ENCODE results near the gene SWSAP1. TPM values are rescaled to one million over a fixed set of nuclear protein-coding genes. Genes with fewer than 3 reads are reported as not detected.
A peak's percentile ranks its signal among the peaks of the same experiment; 100 is the strongest.

The SWSAP1 gene
- total and polyA plus RNA-seq, 9 of the 15 experiments (the other 6 are each of a cell fraction or from before 2014, with no cell fraction given), result 0.18 to 2.8 (median 1.7) TPM

GRCh38 chr19:11339254-11340098, 35.0 kb upstream of the SWSAP1 start, which contains the start of gene RAB3D:
TSS of gene RAB3D (minus strand) at chr19:11339657. CDS start at chr19:11337399, 2,258 bp downstream.
- intact Hi-C loops (cut with micrococcal nuclease) (no loop called here), in situ Hi-C loops (cut with MboI) (no loop called here)
- Histone ChIP-seq H3K27me3 (ENCODE audit: control insufficient read depth in 2 of 2, insufficient read depth in 2 of 2, low read length in 2 of 2) (no peaks in the 10 kb centered on the region), H3K79me2 (ENCODE audit: control insufficient read depth, insufficient read depth, low read length) (no peaks in the 10 kb centered on the region), H3K9ac (ENCODE audit: insufficient read depth in 1 of 2, low read depth in 2 of 2, low read length in 2 of 2) (peak within 1 kb of the TSS in 1 of 2 experiments; percentile 84; a peak in 2 of 4 replicates), H3K4me2 (ENCODE audit: insufficient read depth, low read length) (peak within 1 kb of the TSS; percentile 88), H3K27ac (ENCODE audit: extremely low read depth, low read depth, low read length) (no peak within 1 kb of the TSS; the same call in 2 of the 3 replicates), H3K9me3 (replicated peaks; ENCODE audit: control insufficient read depth, insufficient read depth, low read depth, low read length) (peaks cover 5% of the 10 kb centered on the region; the same call in 1 of the 2 replicates), H4K20me1 (replicated peaks; ENCODE audit: control insufficient read depth, insufficient read depth, low read length) (no peaks in the 10 kb centered on the region), H3K4me1 (replicated peaks in 1 of 2; ENCODE audit: control insufficient read depth in 2 of 2, insufficient read depth in 2 of 2, low read length in 2 of 2) (peaks cover 11 to 37% of the 10 kb centered on the region in 2 experiments; a peak in 4 of 5 replicates), H3K4me3 (peak within 1 kb of the TSS; percentile 40), H2AFZ (ENCODE audit: low read depth, low read length) (peak within 1 kb of the TSS; percentile 85), H3K9me1 (ENCODE audit: control insufficient read depth, insufficient read depth, low read length) (no peaks in the 10 kb centered on the region), H3K36me3 (ENCODE audit: control insufficient read depth, insufficient read depth, low read length) (no peaks in the 10 kb centered on the region)
- ChIA-PET CTCF (ENCODE audit: low intra/inter-chr PET ratio) (no interaction called here), POLR2A (interaction anchor here (0.6 to 1.4 kb wide), 5 partner anchors 10 to 214 kb away, joined by 3 to 5 read pairs (median 3); partner anchors contain the start of gene SWSAP1)
- peak; percentile 99 for ATAC-seq
- no TSS peak for BruUV-seq (replicated peaks)
- WGBS (ENCODE audit: insufficient coverage, low coverage, missing lambda C conversion rate), result 9% methylated on average over 31 of the region's 53 CpGs
- FAIRE-seq, result peak; percentile 92
- DNase-seq (ENCODE audit: extremely low read depth in 1 of 4, low spot score in 3 of 4), result peak; percentile 94 to 98 (median 98)
- TF ChIP-seq NFE2L1 (tag; IDR thresholded peaks at IDR 0.05; ENCODE audit: borderline replicate concordance, low read depth), result no peak
- no peak for TF ChIP-seq POLR2B (IDR thresholded peaks at IDR 0.05; ENCODE audit: low read depth, partially characterized antibody)
- peak; percentile 39 to 83; a peak in 3 of 4 replicates for TF ChIP-seq MAZ (CRISPR knock-in tag; conservative IDR thresholded peaks at IDR 0.05 in 1 of 2, IDR thresholded peaks at IDR 0.05 in 1 of 2)
- TF ChIP-seq NFIC (IDR thresholded peaks at IDR 0.05), result no peak
- peak; percentile 62; the same call in 1 of the 2 replicates for TF ChIP-seq RB1 (IDR thresholded peaks at IDR 0.05; ENCODE audit: low read depth)
- 0 out of 4 replicates have a peak, but pooled peaks of 1 of the 2 experiments have one; percentile 35 for TF ChIP-seq TEAD1 (CRISPR knock-in tag; IDR thresholded peaks at IDR 0.05)
- peak in 1 of 2 experiments; percentile 20; a peak in 1 of 4 replicates for TF ChIP-seq RCOR1 (IDR thresholded peaks at IDR 0.05; ENCODE audit: borderline replicate concordance in 1 of 2, low read depth in 2 of 2, low read length in 2 of 2)
- peak; percentile 39 to 46; a peak in 3 of 4 replicates for TF ChIP-seq NRF1 (conservative IDR thresholded peaks at IDR 0.05 in 1 of 2, IDR thresholded peaks at IDR 0.05 in 1 of 2)
- TF ChIP-seq PCBP1 (IDR thresholded peaks at IDR 0.05; ENCODE audit: low read depth, low read length, poor library complexity, severe bottlenecking), result peak; percentile 81
- peak; percentile 52 for TF ChIP-seq KDM5B (IDR thresholded peaks at IDR 0.05; ENCODE audit: insufficient replicate concordance, low read depth, low read length)
- peak in 1 of 2 experiments; percentile 32; a peak in 1 of 4 replicates for TF ChIP-seq ZMIZ1 (IDR thresholded peaks at IDR 0.05; ENCODE audit: low read depth in 2 of 2, low read length in 2 of 2)
- peak; percentile 69 for TF ChIP-seq BCOR (IDR thresholded peaks at IDR 0.05)
- peak in 1 of 2 experiments; percentile 16; a peak in 1 of 4 replicates for TF ChIP-seq HDAC1 (IDR thresholded peaks at IDR 0.05)
- TF ChIP-seq CBX1 (IDR thresholded peaks at IDR 0.05; ENCODE audit: low read depth), result peak; percentile 23; the same call in 1 of the 2 replicates
- TF ChIP-seq ZFX (CRISPR knock-in tag; IDR thresholded peaks at IDR 0.05), result peak; percentile 13; the same call in 1 of the 2 replicates
- TF ChIP-seq BRD4 (IDR thresholded peaks at IDR 0.05), result no peak
